ENCODE results near the gene ADGRG7. TPM values are rescaled to one million over a fixed set of nuclear protein-coding genes. Genes with fewer than 3 reads are reported as not detected.

ADGRG7 gene
- total RNA-seq, 6 experiments from 2014 or later = 1.9 to 27.2 (median 21.8) TPM

- DNase-seq (no peak), ATAC-seq (no peak)
- TF ChIP-seq POLR2A (IDR thresholded peaks at IDR 0.05) (no peak), CTCF (IDR thresholded peaks at IDR 0.05) (no peak)
- Histone ChIP-seq H3K4me1 (peaks cover 0 to 19% (median 2%) of the 10 kb centered on the region in 4 donors), H3K27me3 (no peaks in the 10 kb centered on the region), H3K4me3 (no peak overlapping the region), H3K9me3 (no peaks in the 10 kb centered on the region), H3K36me3 (peaks cover 0 to under 1% (median 0%) of the 10 kb centered on the region in 4 donors), H3K27ac (peak overlapping the region in 2 of 3 donors; percentile 50 to 76)
- WGBS (ENCODE audit: insufficient coverage, low coverage, low lambda C conversion rate, missing lambda C conversion rate) = 84% methylated on average over 6 of the region's 6 CpGs
- intact Hi-C loops (cut with DNase I) = no loop called here
Observed at GRCh38 chr3:100575704-100576103, 33.7 kb upstream of the ADGRG7 start.

GRCh38 chr3:100577382-100578008, 31.9 kb upstream of the ADGRG7 start:
- no peak overlapping the region for H3K4me3 ChIP-seq
- no peaks in the 10 kb centered on the region for H3K27me3 ChIP-seq
- H3K36me3 ChIP-seq = no peaks in the 10 kb centered on the region
- no peaks in the 10 kb centered on the region for H3K9me3 ChIP-seq
- peak overlapping the region in 2 of 3 donors; percentile 50 to 76 for H3K27ac ChIP-seq
- ATAC-seq (no peak), DNase-seq (no peak)
- intact Hi-C loops (cut with DNase I) = no loop called here
- no peak for TF ChIP-seq CTCF (IDR thresholded peaks at IDR 0.05)
- TF ChIP-seq POLR2A (IDR thresholded peaks at IDR 0.05) = no peak
- peaks cover 0 to 19% (median 2%) of the 10 kb centered on the region in 4 donors for H3K4me1 ChIP-seq
- whole genome bisulfite sequencing (ENCODE audit: insufficient coverage, low coverage, low lambda C conversion rate, missing lambda C conversion rate) = 63% methylated on average over 1 of the region's 1 CpG

GRCh38 chr3:100578646-100579045, 30.8 kb upstream of the ADGRG7 start:
- TF ChIP-seq POLR2A (IDR thresholded peaks at IDR 0.05) (no peak), CTCF (IDR thresholded peaks at IDR 0.05) (no peak)
- no peaks in the 10 kb centered on the region for H3K9me3 ChIP-seq
- no peaks in the 10 kb centered on the region for H3K27me3 ChIP-seq
- intact Hi-C loops (cut with DNase I) = no loop called here
- H3K36me3 ChIP-seq = no peaks in the 10 kb centered on the region
- H3K27ac ChIP-seq = peak overlapping the region in 1 of 3 donors; percentile 4
- ATAC-seq (no peak), DNase-seq (no peak)
- H3K4me1 ChIP-seq = peaks cover 0 to 19% (median 2%) of the 10 kb centered on the region in 4 donors
- no peak overlapping the region for H3K4me3 ChIP-seq

DNA sequence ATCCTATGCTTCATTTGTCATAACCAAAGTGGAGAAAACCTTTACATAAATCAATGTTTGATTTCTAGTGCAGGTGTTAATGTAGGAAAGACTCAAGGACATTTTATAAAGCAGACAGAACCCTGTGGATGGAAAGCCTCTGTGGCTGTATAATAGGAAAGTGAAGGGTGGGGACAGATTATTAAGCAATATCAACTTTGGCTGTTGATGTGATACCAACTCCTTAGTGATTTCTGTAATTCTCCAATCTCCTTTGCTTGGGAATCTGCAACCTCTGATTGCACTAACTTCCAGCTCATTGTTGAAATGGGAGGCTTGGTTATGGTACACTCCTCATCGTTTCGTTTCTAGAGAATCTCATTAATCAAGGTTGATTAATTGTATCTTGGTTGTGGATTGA, 29.3 kb upstream of the ADGRG7 start:
- 23% methylated on average over 2 of the region's 2 CpGs for WGBS (ENCODE audit: insufficient coverage, low coverage, low lambda C conversion rate, missing lambda C conversion rate)
- Histone ChIP-seq H3K36me3 (no peaks in the 10 kb centered on the region), H3K4me3 (no peak overlapping the region), H3K27me3 (no peaks in the 10 kb centered on the region), H3K27ac (no peak overlapping the region), H3K9me3 (no peaks in the 10 kb centered on the region), H3K4me1 (peaks cover 0 to 19% (median 2%) of the 10 kb centered on the region in 4 donors)
- DNase-seq (no peak), ATAC-seq (no peak)
- TF ChIP-seq POLR2A (IDR thresholded peaks at IDR 0.05) = no peak
- TF ChIP-seq CTCF (IDR thresholded peaks at IDR 0.05) = no peak
- intact Hi-C loops (cut with DNase I) = loop anchor here in 1 of 2 donors (10.0 kb wide), 1 partner anchor 115 kb away; no protein-coding TSS in a partner anchor
